ENCODE measurements around the gene LGALS7. TPM values are rescaled to one million over a fixed set of nuclear protein-coding genes. Genes with fewer than 3 reads are reported as not detected.
"Not testable (repeated sequence)": the region's sequence is repeated elsewhere in the genome, so short reads cannot be mapped to it uniquely, and the experiment has no call there.

LGALS7 gene
- total RNA-seq, 1 donor from 2014 or later, result not detected

- H3K4me1 Mint-ChIP-seq (ENCODE audit: low read depth), result no peaks in the 10 kb centered on the region
- DNase-seq (ENCODE audit: low spot score, unreplicated experiment), result peak; percentile 61
- no peak overlapping the region for H3K27ac Mint-ChIP-seq
- H3K27me3 Mint-ChIP-seq, result peaks cover 8% of the 10 kb centered on the region
- H3K4me3 Mint-ChIP-seq (ENCODE audit: low read depth), result no peak overlapping the region
- no peaks in the 10 kb centered on the region for H3K9me3 Mint-ChIP-seq (ENCODE audit: low read depth)
- H3K36me3 Mint-ChIP-seq (ENCODE audit: insufficient read depth), result no peaks in the 10 kb centered on the region
- TF ChIP-seq, protein P1, sequence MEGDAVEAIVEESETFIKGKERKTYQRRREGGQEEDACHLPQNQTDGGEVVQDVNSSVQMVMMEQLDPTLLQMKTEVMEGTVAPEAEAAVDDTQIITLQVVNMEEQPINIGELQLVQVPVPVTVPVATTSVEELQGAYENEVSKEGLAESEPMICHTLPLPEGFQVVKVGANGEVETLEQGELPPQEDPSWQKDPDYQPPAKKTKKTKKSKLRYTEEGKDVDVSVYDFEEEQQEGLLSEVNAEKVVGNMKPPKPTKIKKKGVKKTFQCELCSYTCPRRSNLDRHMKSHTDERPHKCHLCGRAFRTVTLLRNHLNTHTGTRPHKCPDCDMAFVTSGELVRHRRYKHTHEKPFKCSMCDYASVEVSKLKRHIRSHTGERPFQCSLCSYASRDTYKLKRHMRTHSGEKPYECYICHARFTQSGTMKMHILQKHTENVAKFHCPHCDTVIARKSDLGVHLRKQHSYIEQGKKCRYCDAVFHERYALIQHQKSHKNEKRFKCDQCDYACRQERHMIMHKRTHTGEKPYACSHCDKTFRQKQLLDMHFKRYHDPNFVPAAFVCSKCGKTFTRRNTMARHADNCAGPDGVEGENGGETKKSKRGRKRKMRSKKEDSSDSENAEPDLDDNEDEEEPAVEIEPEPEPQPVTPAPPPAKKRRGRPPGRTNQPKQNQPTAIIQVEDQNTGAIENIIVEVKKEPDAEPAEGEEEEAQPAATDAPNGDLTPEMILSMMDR (IDR thresholded peaks at IDR 0.05; ENCODE audit: unreplicated experiment), result peak; percentile 77
Measured at GRCh38 chr19:38769635-38770211, 3.6 kb downstream of the LGALS7 start.

DNA sequence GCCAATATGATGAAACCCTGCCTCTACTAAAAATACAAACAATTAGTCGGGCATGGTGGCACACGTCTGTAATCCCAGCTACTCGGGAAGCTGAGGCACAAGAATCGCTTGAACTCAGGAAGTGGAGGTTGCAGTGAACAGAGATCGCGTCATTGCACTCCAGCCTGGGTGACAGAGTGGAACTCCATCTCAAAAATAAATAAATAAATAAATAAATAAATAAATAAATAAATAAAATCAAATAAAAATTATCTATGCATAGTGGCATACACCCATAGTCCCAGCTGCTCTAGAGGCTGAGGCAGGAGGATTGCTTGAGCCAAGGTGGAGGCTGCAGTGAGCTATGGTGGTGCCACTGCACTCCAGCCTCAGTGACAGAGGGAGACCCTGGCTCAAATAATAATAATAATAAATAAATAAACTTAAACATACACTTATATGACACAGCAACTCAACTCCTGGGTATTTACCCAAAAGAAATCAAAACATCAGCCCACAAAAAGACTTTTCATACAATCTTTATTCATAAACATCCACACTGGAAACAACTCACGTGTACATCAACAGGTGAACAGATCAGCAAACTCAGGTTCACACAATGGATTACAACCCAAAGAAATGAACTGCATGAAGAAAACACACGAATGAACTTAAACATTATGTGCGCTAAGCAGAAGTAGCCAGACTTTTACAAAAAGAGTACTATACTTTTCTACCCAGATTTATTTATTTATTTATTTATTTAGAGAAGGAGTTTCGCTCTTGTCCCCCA is 6.9 kb downstream of the LGALS7 start:
- Mint-ChIP-seq H3K36me3 (ENCODE audit: insufficient read depth) (no peaks in the 10 kb centered on the region), H3K27me3 (peaks cover 3% of the 10 kb centered on the region)
- TF ChIP-seq, protein P1 (IDR thresholded peaks at IDR 0.05; ENCODE audit: unreplicated experiment), result no peak

DNA sequence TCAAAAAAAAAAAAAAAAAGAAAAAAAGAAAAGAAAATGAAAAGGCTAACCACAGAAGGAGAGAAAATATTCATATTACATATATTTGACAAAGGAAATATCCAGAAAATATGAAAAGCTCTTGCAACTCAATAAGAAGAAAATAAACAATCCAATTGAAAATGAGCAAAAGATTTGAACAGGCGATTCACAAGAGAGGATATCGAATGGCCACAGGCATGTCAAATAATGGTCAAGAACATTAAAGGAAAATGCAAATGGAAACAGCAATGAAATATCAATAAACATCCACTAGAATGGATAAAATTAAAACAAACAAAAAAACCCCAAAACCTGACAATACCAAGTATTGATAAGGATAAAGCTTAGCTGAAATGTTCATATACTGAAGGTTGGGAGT is 8.1 kb downstream of the LGALS7 start:
- TF ChIP-seq, protein P1 (IDR thresholded peaks at IDR 0.05; ENCODE audit: unreplicated experiment), result no peak
- Mint-ChIP-seq H3K4me1 (ENCODE audit: low read depth) (no peaks in the 10 kb centered on the region), H3K36me3 (ENCODE audit: insufficient read depth) (no peaks in the 10 kb centered on the region), H3K9me3 (ENCODE audit: low read depth) (no peaks in the 10 kb centered on the region), H3K27ac (no peak overlapping the region), H3K4me3 (ENCODE audit: low read depth) (no peak overlapping the region), H3K27me3 (peaks cover 3% of the 10 kb centered on the region)
- no peak for DNase-seq (ENCODE audit: low spot score, unreplicated experiment)

More for the DNA sequence above, 6.9 kb downstream of the LGALS7 start:
- Mint-ChIP-seq H3K4me3 (ENCODE audit: low read depth) (no peak overlapping the region), H3K4me1 (ENCODE audit: low read depth) (no peaks in the 10 kb centered on the region), H3K9me3 (ENCODE audit: low read depth) (no peaks in the 10 kb centered on the region), H3K27ac (no peak overlapping the region)
- no peak for DNase-seq (ENCODE audit: low spot score, unreplicated experiment)

DNA sequence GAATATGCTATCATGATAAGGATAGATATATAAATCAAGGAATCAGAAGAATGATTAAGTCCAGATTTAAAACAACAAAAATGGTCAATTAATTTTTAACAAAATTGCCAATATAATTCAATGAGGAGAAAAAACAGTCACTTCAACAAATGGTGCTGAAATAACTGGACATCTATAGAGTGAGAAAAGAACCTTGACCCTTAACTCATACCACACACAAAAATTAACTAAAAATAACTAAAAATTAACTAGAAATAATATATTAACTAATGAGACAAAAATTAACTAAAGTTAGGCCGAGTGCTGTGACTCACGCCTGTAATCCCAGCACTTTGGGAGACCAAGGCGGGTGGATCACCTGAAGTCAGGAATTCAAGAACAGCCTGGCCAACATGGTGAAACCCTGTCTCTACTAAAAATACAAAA is 9.5 kb downstream of the LGALS7 start:
- Mint-ChIP-seq H3K36me3 (ENCODE audit: insufficient read depth) (no peaks in the 10 kb centered on the region), H3K4me1 (ENCODE audit: low read depth) (no peaks in the 10 kb centered on the region), H3K27me3 (no peaks in the 10 kb centered on the region), H3K4me3 (ENCODE audit: low read depth) (no peak overlapping the region), H3K9me3 (ENCODE audit: low read depth) (no peaks in the 10 kb centered on the region), H3K27ac (no peak overlapping the region)
- no peak for DNase-seq (ENCODE audit: low spot score, unreplicated experiment)
- TF ChIP-seq, protein P1 (IDR thresholded peaks at IDR 0.05; ENCODE audit: unreplicated experiment), result no peak

DNA sequence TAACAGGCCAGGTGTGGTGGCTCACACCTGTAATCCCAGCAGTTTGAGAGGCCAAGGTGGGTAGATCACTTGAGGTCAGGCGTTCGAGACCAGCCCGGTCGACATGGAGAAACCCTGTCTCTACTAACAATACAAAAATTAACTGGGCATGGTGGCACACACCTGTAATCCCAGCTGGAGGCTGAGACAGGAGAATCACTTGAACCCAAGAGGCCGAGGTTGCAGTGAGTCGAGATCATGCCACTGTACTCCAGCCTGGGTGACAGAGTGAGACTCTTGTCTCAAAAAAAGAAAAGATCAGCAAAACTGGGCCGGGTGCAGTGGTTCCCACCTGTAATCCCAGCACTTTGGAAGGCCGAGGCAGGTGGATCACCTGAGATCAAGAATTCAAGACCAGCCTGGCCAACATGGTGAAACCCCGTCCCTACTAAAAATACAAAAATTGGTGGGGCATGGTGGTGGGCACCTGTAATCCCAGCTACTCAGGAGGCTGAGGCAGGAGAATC is 11.4 kb downstream of the LGALS7 start:
- not testable (repeated sequence) for H3K9me3 Mint-ChIP-seq (ENCODE audit: low read depth); H3K36me3 Mint-ChIP-seq (ENCODE audit: insufficient read depth); DNase-seq (ENCODE audit: low spot score, unreplicated experiment); H3K4me3 Mint-ChIP-seq (ENCODE audit: low read depth); H3K27ac Mint-ChIP-seq; H3K27me3 Mint-ChIP-seq; H3K4me1 Mint-ChIP-seq (ENCODE audit: low read depth)

DNA sequence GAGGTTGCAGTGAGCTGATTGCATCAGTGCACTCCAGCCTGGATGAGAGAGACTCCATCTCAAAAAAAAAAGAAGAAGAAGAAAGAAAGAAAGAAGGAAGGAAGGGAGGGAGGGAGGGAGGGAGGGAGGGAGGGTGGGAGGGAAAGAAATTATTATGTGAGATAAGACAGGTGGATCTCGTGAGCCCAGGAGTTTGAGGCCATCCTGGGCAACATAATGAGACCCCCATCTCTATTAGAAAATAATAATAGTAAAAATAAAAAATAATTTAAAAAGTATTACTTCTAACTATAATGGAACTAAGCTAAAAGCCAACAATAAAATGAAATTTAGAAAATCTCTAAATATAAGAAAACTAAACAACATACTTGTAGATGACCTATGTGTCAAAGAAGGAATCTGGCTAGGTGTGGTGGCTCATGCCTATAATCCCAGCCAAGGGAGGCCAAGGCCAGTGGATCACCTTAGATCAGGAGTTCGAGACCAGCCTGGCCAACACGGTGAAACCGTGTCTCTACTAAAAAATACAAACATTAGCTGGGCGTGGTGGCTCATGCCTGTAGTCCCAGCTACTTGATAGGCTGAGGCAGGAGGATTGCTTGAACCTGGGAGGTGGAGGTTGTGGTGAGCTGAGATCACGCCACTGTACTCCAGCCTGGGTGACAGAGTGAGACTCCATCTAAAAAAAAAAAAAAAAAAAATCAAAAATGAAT is 12.4 kb downstream of the LGALS7 start:
- not testable (repeated sequence) for H3K4me1 Mint-ChIP-seq (ENCODE audit: low read depth); H3K27me3 Mint-ChIP-seq

More for the DNA sequence above, 12.4 kb downstream of the LGALS7 start:
- not testable (repeated sequence) for H3K9me3 Mint-ChIP-seq (ENCODE audit: low read depth); H3K36me3 Mint-ChIP-seq (ENCODE audit: insufficient read depth); DNase-seq (ENCODE audit: low spot score, unreplicated experiment); H3K27ac Mint-ChIP-seq; H3K4me3 Mint-ChIP-seq (ENCODE audit: low read depth)
